Stomach (tissue), 4 donors: ENCODE measurements around the gene CALY.

Experiments
- CTCF ChIP-seq, 7 experiments: fragments of 450-650 bp in 4 of 7; fragments of 200-600 bp in 3 of 7; sonication (generic) in 3 of 7; IDR thresholded peaks; one replicate each; pipeline ENCODE4 v1.5.1; 2016 to 2019; ENCODE audit warnings: antibody characterized with exemption in 7 of 7, control low read depth in 2 of 7, mild to moderate bottlenecking in 1 of 7
- POLR2A ChIP-seq, 4 donors: fragments of 450-650 bp; IDR thresholded peaks; one replicate each; pipeline ENCODE4 v1.6.1; 2016; ENCODE audit warnings: antibody characterized with exemption in 4 of 4, control low read depth in 2 of 4, mild to moderate bottlenecking in 1 of 4, moderate library complexity in 1 of 4
- POLR2AphosphoS5 ChIP-seq, 3 donors: sonication (generic); formaldehyde crosslinking; IDR thresholded peaks; one replicate each; pipeline ENCODE4 v1.6.1; 2016; ENCODE audit warnings: antibody characterized with exemption in 3 of 3

- TF ChIP-seq POLR2A (IDR thresholded peaks at IDR 0.05) (no peak), CTCF (IDR thresholded peaks at IDR 0.05) (no peak), POLR2AphosphoS5 (IDR thresholded peaks at IDR 0.05) (peak in 2 of 3 donors; percentile 21 to 47)
Measured at GRCh38 chr10:133276435-133277201, 60.1 kb downstream of the CALY start, which contains the start of gene ADAM8.
